ENCODE results near the gene SMIM41. TPM values are rescaled to one million over a fixed set of nuclear protein-coding genes. Genes with fewer than 3 reads are reported as not detected.

Gene SMIM41
- total and polyA plus RNA-seq, 10 of the 15 experiments (the other 5 are each of a cell fraction or from before 2014, with no cell fraction given) = not detected

DNA sequence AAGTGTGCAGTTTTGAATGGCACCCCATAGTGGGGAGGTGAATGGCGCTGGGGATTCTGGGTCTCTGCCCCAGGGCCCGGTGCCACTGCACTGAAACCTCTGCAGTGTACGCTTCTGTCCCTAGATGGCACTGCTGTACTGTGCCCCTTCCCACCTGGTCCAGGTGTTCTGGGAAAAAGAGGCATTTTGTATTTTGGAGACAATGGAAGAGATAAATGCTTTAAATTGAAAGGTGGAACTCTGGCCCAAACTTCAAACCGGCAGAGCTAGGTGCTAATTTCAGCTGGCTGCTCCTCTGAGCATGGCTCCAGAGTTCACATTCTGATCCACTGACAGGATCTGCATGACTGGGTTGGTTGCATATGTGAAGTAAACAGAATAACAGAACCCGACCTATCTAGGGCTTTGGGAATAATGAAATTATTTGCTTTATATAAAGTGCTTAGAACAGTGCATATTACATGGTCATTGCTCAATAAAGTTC, 60.1 kb downstream of the SMIM41 start:
- Histone ChIP-seq H3K9me3 (replicated peaks; ENCODE audit: control insufficient read depth, insufficient read depth, low read length) (no peaks in the 10 kb centered on the region), H2AFZ (ENCODE audit: control insufficient read depth, low read depth, low read length) (no peak overlapping the region), H4K20me1 (ENCODE audit: control insufficient read depth, insufficient read depth) (no peaks in the 10 kb centered on the region), H3K4me2 (ENCODE audit: control insufficient read depth, insufficient read depth) (no peak overlapping the region), H3K9ac (ENCODE audit: control insufficient read depth, insufficient read depth, low read length) (no peak overlapping the region), H3K36me3 (ENCODE audit: control insufficient read depth in 2 of 2, insufficient read depth in 2 of 2, low read length in 1 of 2) (no peaks in the 10 kb centered on the region), H3K4me1 (ENCODE audit: control insufficient read depth, insufficient read depth, low read length) (no peaks in the 10 kb centered on the region), H3K4me3 (no peak overlapping the region), H3K27ac (ENCODE audit: control insufficient read depth, insufficient read depth) (no peak overlapping the region), H3K79me2 (ENCODE audit: control insufficient read depth, insufficient read depth, low read length) (no peaks in the 10 kb centered on the region), H3K27me3 (replicated peaks in 1 of 2; ENCODE audit: control insufficient read depth in 2 of 2, insufficient read depth in 2 of 2, low read length in 1 of 2) (0 out of 4 replicates have a peak, but pooled peaks cover 0 to 2% of the 10 kb centered on the region in 2 experiments)
- SMC1A ChIA-PET (ENCODE audit: uncharacterized antibody, unreplicated experiment) = interaction anchor here (1.0 kb wide), 1 partner anchor 241 kb away, joined by 3 read pairs; no protein-coding TSS in a partner anchor
- in situ Hi-C loops (cut with MboI) = no loop called here
- DNase-seq (ENCODE audit: low read depth, low spot score) (no peak), ATAC-seq (peak; percentile 96), FAIRE-seq (peak; percentile 81)
- no TSS peak for BruUV-seq (replicated peaks)
- no peak for TF ChIP-seq SPI1 (IDR thresholded peaks at IDR 0.05; ENCODE audit: borderline replicate concordance, insufficient read depth, low read depth, low read length)
- no peak for TF ChIP-seq SUZ12 (IDR thresholded peaks at IDR 0.05; ENCODE audit: unreplicated experiment)
- TF ChIP-seq, protein P1, sequence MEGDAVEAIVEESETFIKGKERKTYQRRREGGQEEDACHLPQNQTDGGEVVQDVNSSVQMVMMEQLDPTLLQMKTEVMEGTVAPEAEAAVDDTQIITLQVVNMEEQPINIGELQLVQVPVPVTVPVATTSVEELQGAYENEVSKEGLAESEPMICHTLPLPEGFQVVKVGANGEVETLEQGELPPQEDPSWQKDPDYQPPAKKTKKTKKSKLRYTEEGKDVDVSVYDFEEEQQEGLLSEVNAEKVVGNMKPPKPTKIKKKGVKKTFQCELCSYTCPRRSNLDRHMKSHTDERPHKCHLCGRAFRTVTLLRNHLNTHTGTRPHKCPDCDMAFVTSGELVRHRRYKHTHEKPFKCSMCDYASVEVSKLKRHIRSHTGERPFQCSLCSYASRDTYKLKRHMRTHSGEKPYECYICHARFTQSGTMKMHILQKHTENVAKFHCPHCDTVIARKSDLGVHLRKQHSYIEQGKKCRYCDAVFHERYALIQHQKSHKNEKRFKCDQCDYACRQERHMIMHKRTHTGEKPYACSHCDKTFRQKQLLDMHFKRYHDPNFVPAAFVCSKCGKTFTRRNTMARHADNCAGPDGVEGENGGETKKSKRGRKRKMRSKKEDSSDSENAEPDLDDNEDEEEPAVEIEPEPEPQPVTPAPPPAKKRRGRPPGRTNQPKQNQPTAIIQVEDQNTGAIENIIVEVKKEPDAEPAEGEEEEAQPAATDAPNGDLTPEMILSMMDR (IDR thresholded peaks at IDR 0.05 in 2 of 3, conservative IDR thresholded peaks at IDR 0.05 in 1 of 3; ENCODE audit: control insufficient read depth in 2 of 3, extremely low read depth in 1 of 3, insufficient read depth in 1 of 3, low read depth in 3 of 3, low read length in 3 of 3) = peak; percentile 59 to 84 (median 76)
- TF ChIP-seq HDAC2 (IDR thresholded peaks at IDR 0.05) = no peak
- 0 out of 2 replicates have a peak, but pooled peaks have one; percentile 40 for TF ChIP-seq TCF3 (IDR thresholded peaks at IDR 0.05; ENCODE audit: borderline replicate concordance, insufficient read depth, low read depth, low read length)
- TF ChIP-seq POLR2AphosphoS5 (IDR thresholded peaks at IDR 0.05; ENCODE audit: low read length) = no peak
- TF ChIP-seq, protein P2, sequence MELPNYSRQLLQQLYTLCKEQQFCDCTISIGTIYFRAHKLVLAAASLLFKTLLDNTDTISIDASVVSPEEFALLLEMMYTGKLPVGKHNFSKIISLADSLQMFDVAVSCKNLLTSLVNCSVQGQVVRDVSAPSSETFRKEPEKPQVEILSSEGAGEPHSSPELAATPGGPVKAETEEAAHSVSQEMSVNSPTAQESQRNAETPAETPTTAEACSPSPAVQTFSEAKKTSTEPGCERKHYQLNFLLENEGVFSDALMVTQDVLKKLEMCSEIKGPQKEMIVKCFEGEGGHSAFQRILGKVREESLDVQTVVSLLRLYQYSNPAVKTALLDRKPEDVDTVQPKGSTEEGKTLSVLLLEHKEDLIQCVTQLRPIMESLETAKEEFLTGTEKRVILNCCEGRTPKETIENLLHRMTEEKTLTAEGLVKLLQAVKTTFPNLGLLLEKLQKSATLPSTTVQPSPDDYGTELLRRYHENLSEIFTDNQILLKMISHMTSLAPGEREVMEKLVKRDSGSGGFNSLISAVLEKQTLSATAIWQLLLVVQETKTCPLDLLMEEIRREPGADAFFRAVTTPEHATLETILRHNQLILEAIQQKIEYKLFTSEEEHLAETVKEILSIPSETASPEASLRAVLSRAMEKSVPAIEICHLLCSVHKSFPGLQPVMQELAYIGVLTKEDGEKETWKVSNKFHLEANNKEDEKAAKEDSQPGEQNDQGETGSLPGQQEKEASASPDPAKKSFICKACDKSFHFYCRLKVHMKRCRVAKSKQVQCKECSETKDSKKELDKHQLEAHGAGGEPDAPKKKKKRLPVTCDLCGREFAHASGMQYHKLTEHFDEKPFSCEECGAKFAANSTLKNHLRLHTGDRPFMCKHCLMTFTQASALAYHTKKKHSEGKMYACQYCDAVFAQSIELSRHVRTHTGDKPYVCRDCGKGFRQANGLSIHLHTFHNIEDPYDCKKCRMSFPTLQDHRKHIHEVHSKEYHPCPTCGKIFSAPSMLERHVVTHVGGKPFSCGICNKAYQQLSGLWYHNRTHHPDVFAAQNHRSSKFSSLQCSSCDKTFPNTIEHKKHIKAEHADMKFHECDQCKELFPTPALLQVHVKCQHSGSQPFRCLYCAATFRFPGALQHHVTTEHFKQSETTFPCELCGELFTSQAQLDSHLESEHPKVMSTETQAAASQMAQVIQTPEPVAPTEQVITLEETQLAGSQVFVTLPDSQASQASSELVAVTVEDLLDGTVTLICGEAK (IDR thresholded peaks at IDR 0.05; ENCODE audit: borderline replicate concordance) = no peak
- TF ChIP-seq, protein P3, sequence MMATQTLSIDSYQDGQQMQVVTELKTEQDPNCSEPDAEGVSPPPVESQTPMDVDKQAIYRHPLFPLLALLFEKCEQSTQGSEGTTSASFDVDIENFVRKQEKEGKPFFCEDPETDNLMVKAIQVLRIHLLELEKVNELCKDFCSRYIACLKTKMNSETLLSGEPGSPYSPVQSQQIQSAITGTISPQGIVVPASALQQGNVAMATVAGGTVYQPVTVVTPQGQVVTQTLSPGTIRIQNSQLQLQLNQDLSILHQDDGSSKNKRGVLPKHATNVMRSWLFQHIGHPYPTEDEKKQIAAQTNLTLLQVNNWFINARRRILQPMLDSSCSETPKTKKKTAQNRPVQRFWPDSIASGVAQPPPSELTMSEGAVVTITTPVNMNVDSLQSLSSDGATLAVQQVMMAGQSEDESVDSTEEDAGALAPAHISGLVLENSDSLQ (IDR thresholded peaks at IDR 0.05) = peak; percentile 32; the same call in 1 of the 2 replicates
- no peak for TF ChIP-seq BCL11A (IDR thresholded peaks at IDR 0.05; ENCODE audit: low read depth, low read length)
- peak; percentile 61 for TF ChIP-seq RAD21 (IDR thresholded peaks at IDR 0.05; ENCODE audit: insufficient read depth, low read depth, low read length)
- POLR2A ChIA-PET = no interaction called here
- intact Hi-C loops (cut with micrococcal nuclease; ENCODE audit: unreplicated experiment) = no loop called here
- CTCF ChIA-PET = interaction anchor here (0.6 to 0.9 kb wide), 2 partner anchors 115 to 1383 kb away, joined by 3 read pairs; no protein-coding TSS in a partner anchor
- WGBS (ENCODE audit: insufficient coverage, insufficient replicate concordance, low lambda C conversion rate, missing lambda C conversion rate) = 7% methylated on average over 5 of the region's 5 CpGs
- RAD21 ChIA-PET (ENCODE audit: unreplicated experiment) = no interaction called here
